Right lobe of liver (tissue), 4 donors: ENCODE data around the gene RAB23.

Experiments
- POLR2A ChIP-seq: fragments of 450-650 bp; IDR thresholded peaks from one replicate; pipeline ENCODE4 v1.6.1; 2017; ENCODE audit warnings: antibody characterized with exemption, mild to moderate bottlenecking
- TF ChIP-seq, protein P1 (sequence below), 4 donors: fragments of 200-600 bp in 3 of 4; fragments of 450-650 bp in 1 of 4; IDR thresholded peaks; one replicate each; pipeline versions ENCODE4 v1.5.1 to v1.8.0; 2016 to 2022; ENCODE audit warnings: antibody characterized with exemption in 4 of 4, mild to moderate bottlenecking in 2 of 4
- donor health status: DM: no; HTN: no; CAD: no.
- donor health status: DM: no; HTN: no; CAD: no.
- donor health status: DM: no; HTN: yes; CAD: no.

- TF ChIP-seq, protein P1, sequence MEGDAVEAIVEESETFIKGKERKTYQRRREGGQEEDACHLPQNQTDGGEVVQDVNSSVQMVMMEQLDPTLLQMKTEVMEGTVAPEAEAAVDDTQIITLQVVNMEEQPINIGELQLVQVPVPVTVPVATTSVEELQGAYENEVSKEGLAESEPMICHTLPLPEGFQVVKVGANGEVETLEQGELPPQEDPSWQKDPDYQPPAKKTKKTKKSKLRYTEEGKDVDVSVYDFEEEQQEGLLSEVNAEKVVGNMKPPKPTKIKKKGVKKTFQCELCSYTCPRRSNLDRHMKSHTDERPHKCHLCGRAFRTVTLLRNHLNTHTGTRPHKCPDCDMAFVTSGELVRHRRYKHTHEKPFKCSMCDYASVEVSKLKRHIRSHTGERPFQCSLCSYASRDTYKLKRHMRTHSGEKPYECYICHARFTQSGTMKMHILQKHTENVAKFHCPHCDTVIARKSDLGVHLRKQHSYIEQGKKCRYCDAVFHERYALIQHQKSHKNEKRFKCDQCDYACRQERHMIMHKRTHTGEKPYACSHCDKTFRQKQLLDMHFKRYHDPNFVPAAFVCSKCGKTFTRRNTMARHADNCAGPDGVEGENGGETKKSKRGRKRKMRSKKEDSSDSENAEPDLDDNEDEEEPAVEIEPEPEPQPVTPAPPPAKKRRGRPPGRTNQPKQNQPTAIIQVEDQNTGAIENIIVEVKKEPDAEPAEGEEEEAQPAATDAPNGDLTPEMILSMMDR (IDR thresholded peaks at IDR 0.05), result no peak
- no peak for TF ChIP-seq POLR2A
These were observed 603 bp upstream of the RAB23 start for GRCh38 chr6:57222743-57223077.
